HK-2 (cell line): ENCODE measurements around the gene AHCYL2.
"Not testable (repeated sequence)": the region's sequence is repeated elsewhere in the genome, so short reads cannot be mapped to it uniquely, and the experiment has no call there.

Source experiments
- DNase-seq: peaks from one replicate; pipeline ENCODE4 v3.0.0-alpha.2; 2018; ENCODE audit not compliant: unreplicated experiment

AHCYL2 gene

DNA sequence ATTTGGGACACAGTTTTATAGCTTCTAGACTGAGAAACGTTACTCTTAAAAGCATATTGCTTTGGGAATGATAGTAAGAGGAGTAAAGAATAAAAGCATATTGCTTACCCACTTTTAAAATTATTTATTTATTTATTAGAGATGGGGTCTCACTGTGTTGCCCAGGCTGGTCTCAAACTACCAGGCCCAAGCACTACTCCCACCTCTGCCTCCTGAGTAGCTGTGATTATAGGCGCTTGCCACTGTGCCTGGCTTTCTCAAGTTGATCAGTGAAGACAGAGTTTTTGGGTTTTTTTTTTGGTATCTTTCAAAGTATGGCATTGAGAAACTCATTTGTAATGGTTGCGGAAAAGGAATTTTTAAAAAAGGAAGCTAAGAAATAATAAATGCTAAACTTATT is 68.0 kb downstream of the AHCYL2 start:
- DNase-seq, result no peak

DNA sequence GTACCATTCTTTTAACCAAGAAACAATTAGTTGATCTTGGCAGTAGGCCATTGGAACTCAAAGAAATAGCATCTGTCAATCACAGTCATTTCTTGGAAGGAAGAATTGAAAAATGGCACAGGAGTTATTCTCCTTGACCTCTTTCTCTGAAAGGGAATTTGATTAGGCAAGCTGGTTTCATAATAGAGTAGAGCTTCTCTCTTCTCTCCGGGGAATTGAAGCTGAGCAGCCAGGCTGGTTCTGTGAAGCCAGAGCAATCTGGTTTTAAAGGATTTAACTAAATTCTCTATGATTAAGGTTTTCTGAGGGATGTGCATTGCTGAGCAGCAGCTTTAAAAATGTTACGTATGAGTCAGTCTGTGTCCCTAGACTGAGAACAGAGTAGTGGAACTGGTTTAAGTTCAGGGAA is 70.2 kb downstream of the AHCYL2 start:
- DNase-seq, result no peak

DNA sequence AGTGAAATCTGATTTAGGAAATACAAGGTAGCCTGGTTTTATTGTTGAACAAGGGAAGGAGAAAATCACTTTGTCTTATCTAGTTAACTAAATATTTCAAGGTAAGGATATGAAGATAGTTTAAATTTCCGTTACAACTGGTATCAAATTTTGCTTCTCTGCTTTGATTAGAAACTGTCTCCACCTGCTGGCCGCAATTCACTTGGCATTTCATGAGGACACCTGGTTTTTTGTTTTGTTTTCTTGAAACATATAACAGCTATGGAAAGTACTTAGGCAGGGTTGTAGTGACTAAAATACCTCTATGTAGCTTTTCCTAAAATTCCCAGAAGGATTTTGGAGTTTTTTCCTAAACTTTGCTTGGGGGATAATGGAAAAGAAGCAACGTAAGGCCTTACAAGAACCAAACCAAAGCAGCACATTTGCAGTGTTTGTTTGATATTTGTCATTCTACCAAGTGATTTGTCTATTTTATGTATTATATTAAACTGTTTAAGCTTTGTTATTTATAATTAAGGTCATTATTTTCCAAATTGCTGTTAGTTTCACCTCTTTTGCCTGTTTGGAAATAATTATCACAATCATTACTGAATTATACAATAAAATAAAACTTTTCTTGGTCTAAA is 73.6 kb downstream of the AHCYL2 start:
- DNase-seq, result peak; percentile 29

DNA sequence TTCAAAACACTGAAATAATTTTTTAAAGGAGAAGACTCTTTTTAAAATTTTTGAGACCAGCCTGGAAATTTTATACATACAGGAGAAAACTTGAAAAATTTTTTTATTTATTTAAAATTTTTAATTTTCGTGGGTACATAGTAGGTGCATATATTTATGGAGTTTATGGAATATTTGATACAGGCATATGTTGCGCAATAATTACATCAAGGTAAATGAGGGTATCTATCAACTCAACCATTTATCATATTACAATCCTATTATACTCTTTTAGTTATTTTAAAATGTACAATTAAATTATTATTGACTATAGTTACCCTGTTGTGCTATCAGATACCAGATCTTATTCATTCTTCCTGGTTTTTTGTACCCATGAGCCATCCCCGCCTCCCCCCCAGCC is 75.1 kb downstream of the AHCYL2 start:
- no peak for DNase-seq

DNA sequence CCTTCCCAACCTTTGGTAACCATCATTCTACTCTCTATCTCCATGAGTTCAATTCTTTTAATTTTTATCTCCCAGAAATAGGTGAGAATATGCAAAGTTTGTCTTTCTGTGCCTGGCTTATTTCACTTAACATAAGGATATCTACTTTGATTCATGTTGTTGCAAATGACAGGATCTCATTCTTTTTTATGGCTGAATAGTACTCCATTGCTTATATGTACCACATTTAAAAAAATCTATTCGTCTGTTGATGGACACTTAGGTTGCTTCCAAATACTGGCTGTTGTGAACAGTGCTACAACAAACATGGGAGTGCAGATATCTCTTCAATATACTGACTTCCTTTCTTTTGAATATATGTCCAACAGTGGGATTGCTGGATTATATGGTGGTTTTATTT is 75.5 kb downstream of the AHCYL2 start:
- not testable (repeated sequence) for DNase-seq

DNA sequence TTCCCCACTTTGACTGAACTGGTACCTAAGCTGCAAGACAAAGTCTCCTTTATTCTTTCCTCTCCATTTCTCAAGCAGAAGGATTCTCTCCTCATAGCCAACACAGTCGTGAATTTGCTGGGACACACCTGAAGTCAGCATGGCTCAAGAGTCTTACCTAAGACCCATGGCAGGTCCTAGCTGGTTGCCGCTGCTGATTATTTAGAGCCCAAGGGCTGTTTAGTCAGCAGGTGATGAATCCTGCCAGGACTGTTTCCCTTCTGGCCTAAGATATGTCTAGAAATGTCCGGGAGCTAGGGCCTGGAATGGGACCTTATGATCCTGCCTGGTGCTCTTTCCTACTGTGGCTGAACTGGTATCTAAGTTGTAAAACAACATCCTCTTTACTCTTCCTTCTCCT is 82.8 kb downstream of the AHCYL2 start:
- no peak for DNase-seq

DNA sequence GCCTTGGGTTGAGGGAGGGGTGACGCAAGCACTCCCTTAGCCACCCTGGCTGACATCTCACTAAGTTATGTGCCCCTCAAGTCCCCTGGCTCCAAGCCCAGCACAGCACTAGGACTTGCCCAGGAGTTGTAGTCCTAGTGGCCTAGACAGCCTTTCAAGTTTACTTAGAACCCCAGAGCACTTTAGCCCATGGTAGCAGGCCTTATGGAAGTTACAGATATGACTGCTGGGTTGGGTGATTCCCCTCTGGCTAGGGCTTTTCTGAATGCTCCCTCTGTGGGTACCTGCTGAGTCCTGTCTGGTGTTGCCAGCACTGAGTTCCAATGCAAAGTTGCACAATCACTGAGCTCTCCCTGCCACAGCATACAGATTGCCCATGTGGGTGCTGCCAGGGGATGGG is 83.2 kb downstream of the AHCYL2 start:
- no peak for DNase-seq

DNA sequence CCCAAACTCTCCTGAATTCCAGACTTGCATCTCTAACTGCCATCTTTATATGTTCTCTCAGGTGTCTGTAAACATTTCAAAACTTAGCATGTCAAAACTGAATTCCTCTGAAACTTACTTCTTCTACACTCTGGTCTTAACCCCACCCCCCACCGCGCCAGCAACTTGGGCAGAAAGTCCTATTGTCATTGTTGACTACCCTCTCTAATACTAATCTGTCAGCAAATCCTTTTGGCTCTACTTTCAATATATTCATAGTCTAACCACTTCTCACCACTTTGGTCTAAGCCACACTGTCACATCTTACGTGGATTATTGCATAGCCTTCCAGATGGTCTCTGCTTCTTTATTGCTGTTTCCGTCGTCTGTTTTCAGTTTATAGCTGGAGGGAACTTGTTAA is 86.6 kb downstream of the AHCYL2 start:
- no peak for DNase-seq

DNA sequence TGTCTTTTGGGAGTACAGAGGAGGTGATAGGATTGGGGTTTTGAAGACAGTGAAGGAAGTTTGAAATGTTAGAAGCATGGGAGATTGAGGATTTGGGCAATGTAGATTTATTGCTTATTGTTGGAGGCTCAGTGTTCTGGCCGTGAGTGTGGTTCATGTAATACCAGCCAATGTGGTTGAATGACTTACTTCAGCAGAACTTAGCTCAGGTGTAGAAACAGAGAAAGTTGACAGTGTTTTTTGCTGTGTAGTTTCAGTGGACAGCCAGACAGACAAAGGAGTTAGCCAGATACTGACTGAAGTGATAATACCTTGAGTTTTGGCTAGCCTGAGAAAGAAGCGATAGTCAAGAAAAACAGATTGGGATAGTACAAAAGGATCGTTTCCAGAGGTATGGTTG is 88.5 kb downstream of the AHCYL2 start:
- DNase-seq, result no peak

DNA sequence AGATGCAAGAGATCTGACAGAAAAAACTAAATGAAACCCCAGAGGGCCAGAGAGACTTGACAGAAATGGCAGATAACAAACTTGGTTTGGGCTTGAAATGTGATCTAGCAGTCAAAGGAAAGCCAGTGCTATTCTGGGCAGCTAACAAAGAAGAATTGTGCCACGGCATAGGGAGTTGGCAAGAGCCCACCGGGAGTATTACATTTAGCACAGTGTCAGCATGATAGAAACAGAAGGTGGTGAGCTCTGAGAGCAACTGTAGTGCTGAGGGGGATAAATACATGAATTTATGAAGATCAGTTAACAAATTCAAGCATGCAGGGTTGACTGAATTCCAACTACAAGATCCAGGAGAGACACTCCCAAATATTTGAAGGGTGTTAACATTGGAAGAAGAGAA is 91.1 kb downstream of the AHCYL2 start:
- DNase-seq, result no peak

DNA sequence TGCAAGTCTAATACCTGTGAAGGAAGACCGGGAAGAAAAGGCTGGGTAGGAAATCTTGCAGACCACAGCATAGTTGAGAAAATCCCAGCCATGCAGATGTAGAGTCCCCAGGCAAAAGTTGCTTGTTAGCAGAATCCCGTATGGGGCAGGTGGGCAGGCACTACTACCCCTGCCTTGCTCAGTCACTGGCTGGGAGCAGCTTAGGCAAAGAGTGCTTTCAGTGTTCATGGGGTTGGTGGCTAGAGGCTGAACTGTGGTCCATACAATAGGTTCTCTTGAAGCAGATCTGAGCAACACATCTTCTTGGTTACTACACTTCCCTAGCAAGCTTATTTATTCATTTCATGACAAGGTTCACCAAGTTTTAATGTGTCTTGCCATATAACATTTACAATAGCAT is 92.6 kb downstream of the AHCYL2 start:
- DNase-seq, result no peak

DNA sequence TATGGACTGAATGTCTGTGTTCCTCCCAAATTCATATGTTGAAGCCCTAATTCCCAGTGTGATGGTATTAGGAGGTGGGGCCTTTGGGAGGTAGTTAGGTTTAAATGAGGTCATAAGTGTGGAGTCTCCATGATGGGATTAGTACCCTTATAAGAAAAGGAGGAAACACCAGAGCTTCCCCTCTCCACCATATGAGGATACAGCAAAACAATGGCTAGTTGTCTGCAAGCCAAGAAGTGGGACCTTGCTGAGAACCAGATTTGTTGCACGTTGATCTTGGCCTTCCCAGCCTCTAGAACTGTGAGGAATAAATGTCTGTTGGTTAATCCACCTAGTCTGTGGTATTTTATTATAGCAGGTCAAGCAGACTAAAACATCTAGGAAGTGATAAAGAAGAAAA is 102.2 kb downstream of the AHCYL2 start:
- DNase-seq, result no peak

DNA sequence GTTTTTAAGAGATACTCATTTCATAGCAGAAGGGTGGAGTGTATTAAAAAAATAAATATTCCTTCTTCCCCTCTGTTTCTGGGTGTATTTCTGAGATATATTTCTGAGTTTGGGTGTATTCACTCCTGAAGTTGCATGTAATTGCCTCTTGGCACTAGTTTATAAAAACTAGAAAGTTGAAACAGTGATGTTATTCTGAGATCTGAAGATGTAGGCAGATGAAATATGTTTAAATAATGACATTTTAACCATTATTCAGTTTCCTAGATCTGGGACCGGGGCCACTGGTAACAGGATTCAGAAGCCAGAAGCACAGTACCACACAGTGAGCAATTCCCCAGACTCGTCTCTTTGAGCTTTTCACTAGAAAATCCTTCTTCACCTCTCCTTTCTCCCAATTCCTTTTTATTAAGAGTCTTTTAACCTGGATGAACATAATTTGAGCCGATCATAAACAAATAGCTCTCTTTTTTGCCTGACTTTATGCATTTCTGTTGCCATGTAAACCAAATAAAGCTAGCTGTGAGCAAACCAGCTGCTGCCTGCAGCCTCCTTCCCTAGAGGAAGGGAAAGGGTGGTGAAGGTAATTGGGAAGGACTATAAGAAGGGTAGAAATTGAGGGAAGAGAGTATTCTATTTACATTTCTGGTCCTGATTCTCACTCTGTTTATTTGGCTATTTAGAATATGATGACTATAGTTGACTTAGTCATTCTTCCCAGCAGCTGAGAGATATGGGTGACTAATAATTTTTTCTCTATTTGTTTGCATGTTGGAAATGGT is 107.6 kb downstream of the AHCYL2 start:
- no peak for DNase-seq

DNA sequence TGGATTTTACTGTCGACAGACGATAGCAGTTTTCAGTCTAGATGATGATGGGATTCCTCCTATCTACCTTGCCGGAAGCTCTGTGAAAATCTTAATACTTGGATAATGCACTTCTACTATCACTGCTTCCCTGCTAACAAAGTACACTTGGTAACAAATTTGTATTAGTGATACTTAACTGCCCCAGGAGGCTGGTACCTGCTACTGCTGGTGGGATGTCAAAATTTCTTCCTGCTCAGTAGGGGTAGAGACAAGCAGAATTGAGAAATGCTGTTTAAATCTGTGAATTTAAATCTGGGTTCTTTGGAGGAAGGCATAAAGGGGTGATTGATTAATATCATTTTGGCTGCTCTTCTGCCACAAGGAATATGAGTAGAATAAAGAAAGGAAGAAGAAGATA is 109.6 kb downstream of the AHCYL2 start:
- DNase-seq, result no peak

DNA sequence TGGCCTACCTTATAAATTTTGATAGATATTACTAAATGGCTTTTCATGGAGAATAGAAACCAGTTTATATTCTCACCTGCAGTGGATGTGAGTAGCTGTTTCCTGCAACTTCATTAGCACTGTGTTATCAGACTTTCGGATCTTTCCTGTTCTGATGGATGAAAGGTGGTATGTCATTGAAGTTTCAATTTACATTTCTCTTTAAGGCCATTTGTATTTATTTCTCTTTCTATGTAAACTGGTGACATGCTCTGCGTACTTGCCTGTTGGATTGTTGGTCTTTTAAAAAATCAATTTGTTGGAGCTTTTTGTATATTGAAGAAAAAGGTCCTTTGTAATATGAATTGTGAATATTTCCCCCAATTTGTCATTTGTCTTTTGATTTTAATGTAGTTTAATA is 113.6 kb downstream of the AHCYL2 start:
- DNase-seq, result no peak

DNA sequence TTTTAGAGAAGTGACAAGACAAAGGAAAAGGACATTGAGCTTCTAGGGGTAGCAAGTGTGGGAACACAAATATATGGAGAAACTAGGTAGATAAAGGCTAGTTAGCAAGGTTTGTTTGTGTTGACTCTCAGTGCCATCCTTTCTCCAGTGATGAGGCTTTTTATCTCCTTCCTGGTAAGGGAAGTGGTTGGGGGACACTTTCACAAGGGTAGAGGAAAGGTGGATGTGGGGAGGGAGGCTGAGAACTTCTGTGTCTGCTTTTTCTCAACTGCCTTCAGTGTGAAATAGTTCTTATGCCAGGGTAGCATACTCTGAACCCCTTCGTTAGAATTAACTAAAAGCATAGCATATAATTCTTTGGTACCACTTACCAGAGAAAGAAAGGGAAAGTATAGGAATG is 116.4 kb downstream of the AHCYL2 start:
- DNase-seq, result no peak

DNA sequence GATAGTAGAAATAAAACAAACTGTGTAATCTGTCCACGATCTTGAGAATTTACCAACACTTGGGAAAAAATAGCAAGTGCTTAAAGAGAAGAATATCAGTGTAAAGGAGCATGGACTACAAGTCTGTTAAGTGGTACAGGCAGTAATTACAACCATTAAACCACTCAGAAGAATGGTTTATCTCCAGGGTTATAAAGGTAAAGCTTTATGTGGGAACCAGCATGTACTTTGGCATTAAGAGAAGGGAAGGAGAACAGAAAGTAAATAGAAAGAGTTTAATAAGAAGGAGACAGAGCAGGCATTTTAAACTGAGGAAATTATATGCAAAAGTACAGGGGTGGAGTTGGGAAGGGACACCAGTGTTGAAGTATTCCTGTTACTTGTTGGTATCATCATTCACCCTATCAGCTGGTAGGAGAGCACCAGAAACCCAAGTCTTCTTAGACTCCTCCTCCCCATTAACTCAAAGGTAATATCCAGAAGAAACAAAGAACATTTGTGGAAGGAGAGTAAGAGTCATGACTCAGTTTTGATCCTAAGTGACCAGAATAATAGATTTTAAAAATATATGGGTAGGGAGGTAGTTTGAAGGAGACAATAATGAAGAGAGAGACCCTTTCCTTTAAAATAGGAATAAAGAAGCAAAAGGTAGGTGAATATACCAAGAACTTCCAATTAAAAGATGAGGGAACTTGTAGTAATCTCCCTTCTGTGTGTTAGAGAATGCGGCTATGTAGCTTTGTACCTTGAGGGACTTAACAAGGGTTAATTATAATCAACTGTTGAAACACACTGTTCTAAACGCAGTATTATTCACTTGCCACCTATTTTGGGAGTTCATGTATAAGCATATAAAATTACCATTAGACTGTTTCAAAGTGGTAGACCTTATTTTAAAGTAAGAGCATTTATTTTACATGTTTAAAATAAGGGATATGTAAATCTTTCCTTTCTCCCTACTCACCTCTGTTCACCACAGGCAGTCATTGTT is 117.3 kb downstream of the AHCYL2 start:
- no peak for DNase-seq

DNA sequence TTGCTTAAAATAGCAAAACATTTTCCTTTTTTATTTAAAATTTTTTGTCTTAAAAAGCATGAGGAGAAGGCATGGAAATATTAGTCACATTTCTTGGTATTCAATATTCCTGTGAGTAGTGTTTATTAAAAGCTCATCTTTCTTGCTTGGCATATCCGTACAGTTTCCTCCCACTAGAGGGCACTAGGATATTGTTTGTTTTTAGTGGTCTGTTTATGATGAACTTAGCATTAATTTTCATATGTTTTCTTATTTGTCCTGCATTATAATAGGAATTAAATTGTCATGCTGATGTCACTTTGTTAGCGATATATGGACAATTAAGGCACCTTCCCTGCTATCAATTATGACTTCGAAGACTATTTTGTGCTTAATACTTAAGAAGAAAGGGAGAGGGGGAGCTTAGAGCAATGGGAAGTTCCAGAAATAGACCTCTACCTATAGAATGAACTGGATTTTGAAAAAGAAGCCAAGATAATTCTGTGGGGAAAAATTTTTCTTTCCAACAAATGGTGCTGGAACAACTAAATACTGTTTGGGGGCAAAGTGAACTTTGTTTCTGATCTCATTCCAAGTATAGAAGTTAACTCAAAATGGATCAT is 118.4 kb downstream of the AHCYL2 start:
- no peak for DNase-seq

DNA sequence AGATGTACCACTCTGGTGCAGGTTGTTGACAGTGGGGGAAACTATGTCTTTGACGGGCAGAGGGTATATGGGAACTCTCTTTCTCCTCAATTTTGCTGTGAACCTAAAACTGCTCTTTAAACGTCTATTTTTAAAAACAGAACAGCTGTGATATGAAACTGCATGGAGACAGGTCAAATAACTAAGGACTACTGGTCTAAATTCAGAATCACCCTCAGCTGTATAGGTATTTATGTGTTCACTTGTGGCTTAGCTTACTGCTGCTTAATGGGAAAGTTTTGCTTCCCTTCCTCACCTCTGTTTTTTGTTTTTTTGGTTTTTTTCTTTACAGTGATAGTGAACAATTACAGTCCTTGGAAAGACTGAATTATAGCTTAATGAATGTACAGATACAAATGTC is 122.5 kb downstream of the AHCYL2 start:
- DNase-seq, result no peak

DNA sequence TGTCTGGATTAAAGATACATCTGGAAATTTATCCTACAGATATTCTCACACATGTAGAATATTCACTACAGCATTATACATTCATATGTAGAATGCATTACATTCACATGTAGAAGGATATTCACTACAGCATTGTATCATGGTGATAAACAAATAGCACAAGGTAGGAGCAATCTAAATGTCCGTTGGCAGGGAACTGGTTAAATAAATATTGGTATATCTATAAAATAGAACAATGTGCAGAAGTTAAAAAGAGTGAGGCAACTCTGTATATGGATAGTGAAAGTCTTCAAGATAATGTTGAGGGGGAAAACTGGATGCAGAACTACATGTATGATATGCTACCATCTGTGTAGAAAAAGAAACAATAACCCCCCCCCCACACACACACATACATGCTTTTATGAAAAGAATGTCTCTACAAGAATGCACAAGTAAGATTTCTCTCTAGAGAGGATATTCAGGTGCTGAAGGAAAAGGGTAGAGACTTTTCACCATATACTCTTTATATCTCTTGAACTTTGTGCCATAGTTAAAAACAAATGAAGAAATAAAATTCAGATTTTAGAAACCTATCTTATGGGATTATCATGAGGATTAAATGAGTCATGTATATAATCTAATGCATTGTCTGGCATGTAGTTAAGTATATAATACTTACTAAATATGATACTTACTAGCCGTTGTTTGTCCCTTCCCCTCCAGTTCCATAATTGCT is 123.4 kb downstream of the AHCYL2 start:
- no peak for DNase-seq

DNA sequence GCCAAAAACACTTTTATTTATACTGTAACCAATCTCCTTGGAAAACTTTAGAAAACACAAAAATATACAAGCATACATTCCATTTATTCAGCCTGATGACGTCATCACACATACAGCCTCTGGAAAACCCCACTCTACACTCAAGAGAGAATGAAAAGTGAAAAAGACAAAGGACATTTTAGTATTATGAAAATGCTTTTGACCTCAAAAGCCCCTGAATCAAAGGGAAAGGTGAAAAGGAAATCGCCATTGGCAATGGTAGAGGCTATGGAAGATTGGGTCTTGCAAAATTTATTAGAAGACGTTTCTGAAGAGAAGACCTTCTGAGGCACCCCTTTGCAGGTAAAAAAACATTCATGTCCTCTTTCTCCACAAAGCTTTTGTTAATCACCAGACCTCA is 126.5 kb downstream of the AHCYL2 start:
- no peak for DNase-seq
